MM.1S (cell line): ENCODE results near the gene FOXJ3.

Experiments used
- DNase-seq: peaks from one replicate; pipeline ENCODE4 v3.0.0-alpha.2; 2015
- H2AFZ ChIP-seq: fragments of 300-600 bp; sonication (generic); 2 replicates; pipeline ENCODE4 v1.6.0; 2016; ENCODE audit warnings: antibody characterized with exemption, low read length
- H3F3A ChIP-seq: fragments of 300-600 bp; sonication (generic); 2 replicates; pipeline ENCODE4 v1.6.1; 2016; ENCODE audit warnings: mild to moderate bottlenecking, antibody characterized with exemption, low read length, moderate library complexity, mixed read lengths; ENCODE audit not compliant: insufficient read depth
- H3K27ac ChIP-seq: fragments of 300-600 bp; sonication (generic); 2 replicates; pipeline ENCODE4 v1.5.1; 2016; ENCODE audit warnings: mild to moderate bottlenecking, low read length
- H3K27me3 ChIP-seq: fragments of 300-600 bp; sonication (generic); replicated peaks from 2 replicates; pipeline ENCODE4 v1.6.0; 2016; ENCODE audit warnings: low read length; ENCODE audit not compliant: insufficient read depth
- H3K36me3 ChIP-seq: fragments of 300-600 bp; sonication (generic); replicated peaks from 2 replicates; pipeline ENCODE4 v1.6.1; 2016; ENCODE audit warnings: mild to moderate bottlenecking, low read length, mixed read lengths; ENCODE audit not compliant: insufficient read depth
- H3K4me1 ChIP-seq: fragments of 300-600 bp; sonication (generic); 2 replicates; pipeline ENCODE4 v1.6.1; 2016; ENCODE audit warnings: low read length, mixed read lengths
- H3K4me2 ChIP-seq: fragments of 300-600 bp; sonication (generic); 2 replicates; pipeline ENCODE4 v1.6.0; 2016; ENCODE audit warnings: low read depth, low read length
- H3K4me3 ChIP-seq: fragments of 300-600 bp; sonication (generic); 2 replicates; pipeline ENCODE4 v1.5.1; 2016; ENCODE audit warnings: low read length, mixed read lengths
- H3K79me2 ChIP-seq: fragments of 300-600 bp; sonication (generic); 2 replicates; pipeline ENCODE4 v1.6.1; 2016; ENCODE audit warnings: mixed run types, low read length, mixed read lengths
- H3K9ac ChIP-seq: fragments of 300-600 bp; sonication (generic); 2 replicates; pipeline ENCODE4 v1.6.1; 2016; ENCODE audit warnings: low read length, mixed read lengths
- H3K9me2 ChIP-seq: fragments of 300-600 bp; sonication (generic); replicated peaks from 2 replicates; pipeline ENCODE4 v1.6.1; 2016; ENCODE audit warnings: mild to moderate bottlenecking, low read length, mixed read lengths; ENCODE audit not compliant: insufficient read depth
- H3K9me3 ChIP-seq: fragments of 300-600 bp; sonication (generic); replicated peaks from 2 replicates; pipeline ENCODE4 v1.6.1; 2016; ENCODE audit warnings: mild to moderate bottlenecking, low read length, mixed read lengths; ENCODE audit not compliant: insufficient read depth
- H4K20me1 ChIP-seq: fragments of 300-600 bp; sonication (generic); 2 replicates; pipeline ENCODE4 v1.6.1; 2016; ENCODE audit warnings: mild to moderate bottlenecking, low read length, moderate library complexity, mixed read lengths; ENCODE audit not compliant: insufficient read depth
- CTCF ChIP-seq: fragments of 300-600 bp; sonication (generic); IDR thresholded peaks from 2 replicates; pipeline ENCODE4 v1.5.1; 2016; ENCODE audit warnings: antibody characterized with exemption, low read length, mixed read lengths
- EZH2 ChIP-seq: fragments of 300-600 bp; sonication (generic); optimal IDR thresholded peaks from 2 replicates; pipeline ENCODE3; 2017; ENCODE audit warnings: low read depth, mild to moderate bottlenecking, antibody characterized with exemption, low read length, mixed read lengths
- EZH2phosphoT487 ChIP-seq: fragments of 300-600 bp; sonication (generic); IDR thresholded peaks from 2 replicates; pipeline ENCODE4 v1.6.1; 2018; ENCODE audit warnings: antibody characterized with exemption, low read length

FOXJ3 gene

GRCh38 chr1:42330215-42330614 lies 4.8 kb downstream of the FOXJ3 start:
- no peak overlapping the region for H3K4me3 ChIP-seq
- no peak overlapping the region for H3K9ac ChIP-seq
- H3K27ac ChIP-seq, result no peak overlapping the region
- H3K36me3 ChIP-seq, result no peaks in the 10 kb centered on the region
- H3F3A ChIP-seq, result peaks cover under 1% of the 10 kb centered on the region; the same call in 1 of the 2 replicates
- no peak for DNase-seq
- no peak overlapping the region for H2AFZ ChIP-seq
- peaks cover 8% of the 10 kb centered on the region; the same call in 1 of the 2 replicates for H3K4me1 ChIP-seq
- no peak overlapping the region for H3K4me2 ChIP-seq
- no peaks in the 10 kb centered on the region for H3K27me3 ChIP-seq
- H3K9me3 ChIP-seq, result no peaks in the 10 kb centered on the region
- H3K9me2 ChIP-seq, result no peaks in the 10 kb centered on the region
- peaks cover 97% of the 10 kb centered on the region for H3K79me2 ChIP-seq
- H4K20me1 ChIP-seq, result peaks cover 23% of the 10 kb centered on the region
- no peak for TF ChIP-seq EZH2phosphoT487
- TF ChIP-seq CTCF, result no peak
- TF ChIP-seq EZH2, result no peak

- Histone ChIP-seq H3K4me3 (no peak overlapping the region), H3K27me3 (no peaks in the 10 kb centered on the region), H3K36me3 (no peaks in the 10 kb centered on the region), H3K9ac (no peak overlapping the region), H4K20me1 (peaks cover 23% of the 10 kb centered on the region), H3K9me3 (no peaks in the 10 kb centered on the region), H3K4me2 (no peak overlapping the region), H3K79me2 (peaks cover 97% of the 10 kb centered on the region), H2AFZ (no peak overlapping the region), H3F3A (no peaks in the 10 kb centered on the region), H3K4me1 (peaks cover 8% of the 10 kb centered on the region; the same call in 1 of the 2 replicates), H3K27ac (no peak overlapping the region), H3K9me2 (no peaks in the 10 kb centered on the region)
- TF ChIP-seq EZH2phosphoT487, result no peak
- TF ChIP-seq EZH2, result no peak
- no peak for TF ChIP-seq CTCF
- no peak for DNase-seq
These were observed 6.0 kb downstream of the FOXJ3 start for GRCh38 chr1:42328916-42329496.

GRCh38 chr1:42328047-42328625 lies 6.9 kb downstream of the FOXJ3 start:
- no peak overlapping the region for H3K4me3 ChIP-seq
- no peaks in the 10 kb centered on the region for H3F3A ChIP-seq
- no peaks in the 10 kb centered on the region for H3K9me2 ChIP-seq
- no peak overlapping the region for H3K4me2 ChIP-seq
- H3K36me3 ChIP-seq, result no peaks in the 10 kb centered on the region
- DNase-seq, result no peak
- no peak overlapping the region for H2AFZ ChIP-seq
- peaks cover under 1% of the 10 kb centered on the region; the same call in 1 of the 2 replicates for H3K4me1 ChIP-seq
- no peaks in the 10 kb centered on the region for H3K9me3 ChIP-seq
- no peaks in the 10 kb centered on the region for H3K27me3 ChIP-seq
- no peak overlapping the region for H3K27ac ChIP-seq
- H3K9ac ChIP-seq, result no peak overlapping the region
- peaks cover 94% of the 10 kb centered on the region for H3K79me2 ChIP-seq
- peaks cover 25% of the 10 kb centered on the region for H4K20me1 ChIP-seq
- TF ChIP-seq EZH2phosphoT487, result no peak
- TF ChIP-seq EZH2, result no peak
- no peak for TF ChIP-seq CTCF
